ENCODE measurements around the gene ABCA4. TPM values are rescaled to one million over a fixed set of nuclear protein-coding genes. Genes with fewer than 3 reads are reported as not detected.

The ABCA4 gene
- total and polyA plus RNA-seq, 2 of the 8 experiments (the other 6 are each of a cell fraction or from before 2014, with no cell fraction given): 0.06 TPM; not detected in 1

DNA sequence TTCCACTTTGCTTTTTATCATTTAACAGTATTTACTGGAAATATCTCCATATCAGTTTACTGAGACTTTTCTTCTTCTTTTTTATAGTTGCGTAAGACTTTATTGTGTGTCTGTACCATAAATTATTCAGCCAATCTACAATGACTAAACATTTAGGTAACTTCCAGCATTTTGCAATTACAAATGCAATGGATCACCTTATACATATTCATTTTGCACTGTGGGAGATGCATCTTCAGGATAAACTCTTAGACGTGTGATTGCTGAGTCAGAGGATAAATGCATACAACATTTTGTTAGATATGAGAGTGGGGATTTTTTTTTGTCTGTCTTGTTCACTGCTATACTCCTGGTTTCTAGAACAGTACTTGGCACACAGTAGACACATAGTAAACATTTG lies 116.0 kb downstream of the ABCA4 start:
- Histone ChIP-seq H2BK5ac (ENCODE audit: low read depth, low read length) (no peak overlapping the region), H3K27me3 (replicated peaks in 1 of 4; ENCODE audit: control insufficient read depth in 3 of 4, extremely low read depth in 1 of 4, insufficient read depth in 3 of 4, low read length in 3 of 4) (peaks cover 0 to 11% (median 4%) of the 10 kb centered on the region in 4 experiments; a peak in 3 of 7 replicates), H2AFZ (ENCODE audit: low read length) (no peak overlapping the region), H3K4me3 (ENCODE audit: extremely low read depth in 1 of 4, insufficient read depth in 2 of 4, low read depth in 3 of 4, low read length in 4 of 4) (no peak overlapping the region), H3K56ac (replicated peaks; ENCODE audit: insufficient read length, low read depth, low read length) (no peak overlapping the region), H3K9me3 (ENCODE audit: insufficient read depth in 2 of 2, low read depth in 1 of 2, low read length in 1 of 2) (no peaks in the 10 kb centered on the region), H3K79me2 (ENCODE audit: control insufficient read depth in 1 of 2, insufficient read depth in 2 of 2, low read length in 2 of 2) (no peaks in the 10 kb centered on the region), H3K4me2 (ENCODE audit: insufficient read depth in 1 of 2, low read depth in 2 of 2, low read length in 2 of 2) (no peak overlapping the region), H3K23ac (ENCODE audit: insufficient read length) (no peak overlapping the region), H2AK5ac (ENCODE audit: low read depth, low read length) (no peak overlapping the region), H3K23me2 (ENCODE audit: low read depth, low read length) (no peaks in the 10 kb centered on the region), H3K4ac (replicated peaks; ENCODE audit: insufficient read length, low read depth, low read length) (no peak overlapping the region), H3K36me3 (ENCODE audit: control insufficient read depth in 2 of 4, insufficient read depth in 4 of 4, low read length in 3 of 4) (no peaks in the 10 kb centered on the region), H3K9ac (replicated peaks in 1 of 4; ENCODE audit: extremely low read depth in 1 of 4, low read depth in 3 of 4, low read length in 3 of 4) (no peak overlapping the region), H3K27ac (ENCODE audit: low read depth, low read length) (no peak overlapping the region), H4K8ac (ENCODE audit: extremely low read depth, insufficient read depth, low read length) (no peak overlapping the region), H4K5ac (ENCODE audit: insufficient read length, low read depth, low read length) (no peak overlapping the region), H3K79me1 (ENCODE audit: low read depth, low read length) (no peaks in the 10 kb centered on the region), H4K20me1 (replicated peaks in 1 of 2; ENCODE audit: control insufficient read depth in 1 of 2, insufficient read depth in 2 of 2, low read length in 2 of 2) (no peaks in the 10 kb centered on the region), H3K4me1 (replicated peaks in 1 of 4; ENCODE audit: control insufficient read depth in 3 of 4, insufficient read depth in 4 of 4, low read length in 3 of 4) (no peaks in the 10 kb centered on the region), H2BK20ac (ENCODE audit: low read length) (no peak overlapping the region), H3K18ac (ENCODE audit: extremely low read depth, low read length) (no peak overlapping the region), H2BK120ac (replicated peaks; ENCODE audit: low read depth, low read length) (no peak overlapping the region), H3K14ac (ENCODE audit: insufficient read length) (no peak overlapping the region), H2BK15ac (ENCODE audit: low read length) (no peak overlapping the region), H2BK12ac (ENCODE audit: low read depth, low read length) (no peak overlapping the region), H4K91ac (replicated peaks; ENCODE audit: insufficient read length, low read length) (no peak overlapping the region)
- ChIA-PET POLR2A (ENCODE audit: partially characterized antibody) (no interaction called here), CTCF (ENCODE audit: partially characterized antibody) (interaction anchor here (1.5 kb wide), 1 partner anchor 17 kb away, joined by 3 read pairs; no protein-coding TSS in a partner anchor)
- FAIRE-seq (no peak), DNase-seq (ENCODE audit: low read depth in 1 of 2, low spot score in 2 of 2) (no peak)
- TF ChIP-seq PHF8 (conservative IDR thresholded peaks at IDR 0.05; ENCODE audit: low read depth, low read length): no peak
- TF ChIP-seq SP1 (IDR thresholded peaks at IDR 0.05; ENCODE audit: low read depth, low read length): no peak
- no peak for TF ChIP-seq NRF1 (IDR thresholded peaks at IDR 0.05; ENCODE audit: low read depth, low read length)
- no peak for TF ChIP-seq BACH1 (IDR thresholded peaks at IDR 0.05; ENCODE audit: low read length)
- TF ChIP-seq JUND (IDR thresholded peaks at IDR 0.05; ENCODE audit: low read length): no peak
- no peak for TF ChIP-seq EP300 (IDR thresholded peaks at IDR 0.05; ENCODE audit: borderline replicate concordance in 1 of 2, low read depth in 2 of 2, low read length in 2 of 2)
- no peak for TF ChIP-seq TAF1 (IDR thresholded peaks at IDR 0.05; ENCODE audit: low read depth, low read length)
- TF ChIP-seq, protein P1, sequence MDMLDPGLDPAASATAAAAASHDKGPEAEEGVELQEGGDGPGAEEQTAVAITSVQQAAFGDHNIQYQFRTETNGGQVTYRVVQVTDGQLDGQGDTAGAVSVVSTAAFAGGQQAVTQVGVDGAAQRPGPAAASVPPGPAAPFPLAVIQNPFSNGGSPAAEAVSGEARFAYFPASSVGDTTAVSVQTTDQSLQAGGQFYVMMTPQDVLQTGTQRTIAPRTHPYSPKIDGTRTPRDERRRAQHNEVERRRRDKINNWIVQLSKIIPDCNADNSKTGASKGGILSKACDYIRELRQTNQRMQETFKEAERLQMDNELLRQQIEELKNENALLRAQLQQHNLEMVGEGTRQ (IDR thresholded peaks at IDR 0.05; ENCODE audit: low read length): no peak
- TF ChIP-seq GTF2F1 (IDR thresholded peaks at IDR 0.05; ENCODE audit: borderline replicate concordance, low read depth, low read length): no peak
- TF ChIP-seq YY1 (IDR thresholded peaks at IDR 0.05; ENCODE audit: low read depth, low read length): no peak
- no peak for TF ChIP-seq SUZ12 (IDR thresholded peaks at IDR 0.05; ENCODE audit: low read length)
- 70% methylated on average over 2 of the region's 2 CpGs; no CpG with 5 or more reads in 1 of the 2 experiments for WGBS, 2 experiments (ENCODE audit: extremely low coverage in 1 of 2, insufficient coverage in 1 of 2, insufficient read length in 1 of 2, insufficient replicate concordance in 2 of 2, low coverage in 1 of 2, low lambda C conversion rate in 2 of 2, missing lambda C conversion rate in 1 of 2)
